GM19043 (cell line): Measurements from ENCODE around the gene NCR1.
"Not testable (repeated sequence)": the region's sequence is repeated elsewhere in the genome, so short reads cannot be mapped to it uniquely, and the experiment has no call there.

ENCODE experiments used
- ATAC-seq: cut with Tn5 transposase; IDR thresholded peaks from one replicate; pipeline ENCODE4 v1.9.1; 2021; ENCODE audit warnings: low read depth; ENCODE audit not compliant: unreplicated experiment

NCR1 gene

GRCh38 chr19:54906819-54907218 is 871 bp downstream of the NCR1 start:
- ATAC-seq, result no peak

- not testable (repeated sequence) for ATAC-seq
These were observed 2.0 kb downstream of the NCR1 start for GRCh38 chr19:54907899-54908298.

DNA sequence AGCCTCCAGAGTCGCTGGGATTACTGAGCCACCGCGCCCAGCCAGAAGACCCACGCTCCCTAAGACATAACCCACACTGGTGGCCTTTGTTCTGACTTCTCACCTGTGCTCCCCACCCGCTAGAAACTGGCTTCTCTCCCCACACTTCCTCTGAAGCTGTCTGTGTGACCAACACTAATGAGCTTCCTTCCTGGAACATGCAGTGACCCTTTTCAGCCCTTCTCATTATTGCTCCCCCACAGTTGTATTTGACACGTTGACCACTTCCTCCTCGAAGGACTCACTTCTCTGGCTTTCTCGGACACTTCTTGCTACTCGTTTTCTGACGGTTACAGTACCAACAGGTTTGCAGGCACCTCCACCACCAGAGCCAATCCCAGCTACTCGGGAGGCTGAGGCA is 10.9 kb downstream of the NCR1 start:
- ATAC-seq, result no peak

DNA sequence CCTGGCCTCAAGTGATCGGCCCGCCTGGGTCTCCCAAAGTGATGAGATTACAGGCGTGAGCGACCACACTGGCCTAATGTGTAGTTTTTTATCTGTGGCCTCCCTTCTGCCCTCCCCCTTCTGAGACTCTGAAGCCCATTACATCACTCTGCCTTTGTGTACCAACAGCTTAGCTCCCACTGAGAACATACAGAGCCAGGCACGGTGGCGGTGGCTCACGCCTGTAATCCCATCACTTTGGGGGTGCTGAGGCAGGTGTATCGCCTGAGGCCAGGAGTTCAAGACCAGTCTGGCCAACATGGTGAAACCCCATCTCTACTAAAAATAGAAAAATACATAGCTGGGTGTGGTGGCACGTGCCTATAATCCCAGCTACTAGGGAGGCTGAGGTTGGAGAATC is 12.6 kb downstream of the NCR1 start:
- no peak for ATAC-seq

- not testable (repeated sequence) for ATAC-seq
These were observed 14.0 kb downstream of the NCR1 start for GRCh38 chr19:54919646-54920563.

DNA sequence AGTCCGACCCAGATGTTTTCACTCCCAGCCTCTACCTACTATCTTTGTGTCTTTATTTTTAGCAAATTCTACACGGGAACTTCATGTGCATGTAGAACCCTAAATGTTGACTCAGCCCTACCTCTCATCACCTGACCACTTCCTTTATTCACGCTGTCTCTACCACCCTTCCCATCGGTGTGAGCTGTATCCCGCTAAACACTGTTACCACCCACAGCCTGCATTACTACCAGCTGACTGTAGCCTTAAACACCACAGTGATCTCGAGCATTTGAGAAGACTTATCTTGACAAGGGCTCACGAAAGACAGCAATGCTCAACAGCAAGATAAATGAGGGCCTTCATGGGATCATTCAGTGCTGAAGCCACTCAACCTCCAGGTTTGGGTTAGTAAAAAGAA is 15.1 kb downstream of the NCR1 start:
- ATAC-seq, result no peak

DNA sequence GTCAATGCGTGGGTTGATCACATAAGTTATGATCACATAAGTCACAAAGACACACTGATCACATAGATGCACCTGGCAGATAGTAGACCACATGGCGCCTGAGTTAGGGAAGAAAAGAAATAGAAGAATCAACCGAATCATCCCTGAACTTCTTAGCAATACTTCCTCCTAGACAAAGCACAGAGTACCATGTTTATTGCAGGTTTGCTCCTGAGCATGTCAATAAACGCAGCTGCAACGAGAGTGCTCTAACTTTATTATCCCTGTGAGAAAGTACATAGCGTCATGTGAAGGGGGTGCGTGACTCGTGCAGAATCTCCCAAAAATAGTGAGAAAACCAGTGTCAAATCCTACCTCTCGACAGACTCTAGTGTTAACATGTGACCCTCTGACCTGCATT is 17.3 kb downstream of the NCR1 start:
- no peak for ATAC-seq

- ATAC-seq, result no peak
These were observed 22.4 kb downstream of the NCR1 start for GRCh38 chr19:54928299-54928698.

DNA sequence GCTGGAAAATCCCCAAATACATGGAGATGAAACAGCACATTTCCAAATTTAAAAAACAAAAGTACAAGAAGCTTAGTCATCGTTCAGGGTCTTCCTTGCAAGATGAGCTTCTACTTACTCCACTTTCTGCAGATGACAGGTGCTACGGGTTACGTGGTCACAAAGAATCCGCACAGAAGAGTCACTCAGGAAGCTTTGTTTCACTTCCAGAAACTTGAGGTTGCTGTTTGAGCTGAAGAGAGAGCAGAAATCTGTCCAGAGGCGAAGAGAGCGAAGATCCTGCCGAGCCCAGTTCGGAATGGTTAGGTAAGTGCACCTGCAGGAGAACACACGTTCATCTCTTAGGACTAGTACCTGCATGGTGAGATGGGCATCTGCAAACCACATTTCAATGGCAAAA is 32.0 kb downstream of the NCR1 start:
- no peak for ATAC-seq

DNA sequence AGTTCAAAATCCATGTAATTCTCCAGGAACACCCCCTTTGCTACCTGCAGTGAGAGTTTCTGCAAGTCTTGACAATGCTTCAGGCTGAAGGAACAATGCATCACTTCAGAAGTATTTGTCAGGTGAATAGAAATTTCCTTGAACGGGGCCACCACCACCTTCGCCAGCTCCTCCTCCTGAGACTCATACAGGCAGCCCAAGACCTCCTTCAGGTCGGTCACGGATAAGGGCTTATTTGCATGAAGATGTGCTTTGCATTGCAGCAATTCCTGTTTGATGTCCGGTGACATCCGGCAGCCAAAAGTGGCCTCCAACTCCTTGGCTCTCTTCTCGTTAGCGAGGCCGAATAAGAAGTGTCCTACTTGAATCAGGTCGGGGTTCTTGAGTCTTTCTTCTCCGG is 33.0 kb downstream of the NCR1 start:
- ATAC-seq, result no peak

GRCh38 chr19:54939538-54939937 is 33.6 kb downstream of the NCR1 start:
- ATAC-seq, result not testable (repeated sequence)

DNA sequence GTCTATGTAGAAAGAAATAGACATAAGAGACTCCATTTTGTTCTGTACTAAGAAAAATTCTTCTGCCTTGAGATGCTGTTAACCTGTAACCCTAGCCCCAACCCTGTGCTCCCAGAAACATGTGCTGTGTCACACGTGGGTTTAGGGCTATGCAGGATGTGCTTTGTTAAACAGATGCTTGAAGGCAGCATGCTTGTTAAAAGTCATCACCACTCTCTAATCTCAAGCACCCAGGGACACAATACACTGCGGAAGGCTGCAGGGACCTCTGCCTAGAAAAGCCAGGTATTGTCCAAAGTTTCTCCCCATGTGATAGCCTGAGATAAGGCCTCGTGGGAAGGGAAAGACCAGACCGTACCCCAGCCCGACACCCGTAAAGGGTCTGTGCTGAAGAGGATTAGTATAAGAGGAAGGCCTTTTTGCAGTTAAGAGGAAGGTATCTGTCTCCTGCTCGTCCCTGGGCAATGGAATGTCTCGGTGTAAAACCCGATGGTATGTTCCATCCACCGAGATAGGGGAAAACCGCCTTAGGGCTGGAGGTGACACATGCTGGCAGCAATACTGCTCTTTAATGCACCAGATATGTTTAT is 37.9 kb downstream of the NCR1 start:
- not testable (repeated sequence) for ATAC-seq

DNA sequence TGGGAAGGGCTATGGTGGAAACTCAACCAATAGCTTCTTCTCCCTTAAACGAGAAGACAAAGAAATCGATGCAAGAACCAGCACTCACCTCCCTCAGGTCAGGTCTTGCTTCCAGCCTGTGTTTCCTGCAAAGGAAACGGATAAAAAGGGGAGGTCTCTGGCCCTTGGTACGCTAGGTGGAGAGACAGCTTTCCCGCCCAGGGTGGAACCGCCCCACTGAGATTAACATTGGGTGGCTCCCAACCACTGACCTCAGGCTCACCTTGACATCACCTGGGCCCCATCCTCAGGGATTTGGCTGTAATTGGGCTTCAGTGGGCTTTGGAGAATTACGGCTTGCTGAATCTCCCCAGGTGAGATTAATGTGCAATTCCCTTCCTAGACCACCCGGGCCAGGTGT is 41.4 kb downstream of the NCR1 start, which contains the start of gene NLRP7:
Gene NLRP7 (minus strand): TSS at position 150 of the 400 bp plus-strand sequence.
- no peak for ATAC-seq

DNA sequence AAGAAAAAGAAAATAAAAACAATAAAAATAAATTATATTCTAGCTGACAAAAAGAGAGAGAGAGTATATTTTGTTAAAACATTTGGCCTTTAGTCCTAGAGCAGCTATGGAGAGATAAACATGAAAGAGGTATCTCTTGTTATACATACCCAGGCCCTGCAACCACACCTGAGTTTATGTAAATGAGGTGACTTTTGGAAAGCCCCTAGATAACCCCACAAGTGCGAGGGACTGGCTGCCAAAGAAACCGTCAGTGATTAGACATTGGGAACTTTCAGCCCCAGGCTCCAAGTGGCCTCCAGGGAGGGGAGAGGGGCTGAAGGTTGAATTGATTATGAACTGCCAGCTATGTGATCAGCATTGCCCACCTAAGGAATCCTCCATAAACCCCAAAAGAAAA is 43.5 kb downstream of the NCR1 start:
- ATAC-seq, result no peak

- not testable (repeated sequence) for ATAC-seq
These were observed 44.6 kb downstream of the NCR1 start for GRCh38 chr19:54950580-54950979.

DNA sequence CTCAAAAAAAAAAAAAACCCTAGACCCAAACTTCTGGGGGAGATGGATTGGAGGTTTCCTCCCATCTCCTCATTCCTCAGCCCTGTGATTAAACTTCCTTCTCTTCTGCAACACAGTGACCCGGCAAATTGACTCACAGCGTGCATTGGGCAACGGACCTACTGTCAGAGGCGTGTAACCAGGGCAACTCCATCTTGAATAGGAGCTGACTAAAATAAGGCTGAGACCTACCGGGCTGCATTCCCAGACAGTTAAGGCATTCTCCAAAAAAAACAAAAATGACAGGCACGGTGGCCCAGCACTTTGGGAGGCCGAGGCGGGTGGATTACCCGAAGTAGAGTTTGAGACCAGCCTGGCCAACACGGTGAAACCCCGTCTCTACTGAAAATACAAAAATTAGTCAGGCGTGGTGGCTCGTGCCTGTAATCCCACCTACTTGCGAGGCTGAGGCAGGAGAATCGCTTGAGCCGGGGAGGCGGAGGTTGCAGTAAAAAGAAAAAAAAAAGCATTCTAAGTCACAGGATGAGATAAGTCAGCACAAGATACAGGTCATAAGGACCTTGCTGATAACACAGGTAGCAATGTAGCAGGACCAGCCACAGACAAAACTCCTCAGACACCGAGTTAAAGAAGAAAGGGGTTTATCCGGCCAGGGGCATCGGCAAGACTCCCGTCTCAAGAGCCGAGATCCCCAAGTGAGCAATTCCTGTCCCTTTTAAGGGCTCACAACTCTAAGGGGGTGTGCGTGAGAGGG is 46.8 kb downstream of the NCR1 start:
- no peak for ATAC-seq

DNA sequence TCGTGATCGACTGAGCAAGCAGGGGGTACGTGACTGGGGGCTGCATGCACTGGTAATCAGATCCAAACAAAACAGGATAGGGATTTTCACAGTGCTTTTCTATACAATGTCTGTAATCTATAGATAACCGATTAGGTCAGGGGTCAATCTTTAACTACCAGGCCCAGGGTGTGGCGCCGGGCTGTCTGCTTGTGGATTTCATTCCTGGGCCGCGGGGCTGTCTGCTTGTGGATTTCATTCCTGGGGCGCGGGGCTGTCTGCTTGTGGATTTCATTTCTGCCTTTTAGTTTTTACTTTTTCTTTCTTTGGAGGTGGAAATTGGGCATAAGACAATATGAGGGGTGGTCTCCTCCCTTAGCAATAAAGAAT is 47.4 kb downstream of the NCR1 start:
- ATAC-seq, result not testable (repeated sequence)

GRCh38 chr19:54955376-54955775 is 49.4 kb downstream of the NCR1 start:
- no peak for ATAC-seq

DNA sequence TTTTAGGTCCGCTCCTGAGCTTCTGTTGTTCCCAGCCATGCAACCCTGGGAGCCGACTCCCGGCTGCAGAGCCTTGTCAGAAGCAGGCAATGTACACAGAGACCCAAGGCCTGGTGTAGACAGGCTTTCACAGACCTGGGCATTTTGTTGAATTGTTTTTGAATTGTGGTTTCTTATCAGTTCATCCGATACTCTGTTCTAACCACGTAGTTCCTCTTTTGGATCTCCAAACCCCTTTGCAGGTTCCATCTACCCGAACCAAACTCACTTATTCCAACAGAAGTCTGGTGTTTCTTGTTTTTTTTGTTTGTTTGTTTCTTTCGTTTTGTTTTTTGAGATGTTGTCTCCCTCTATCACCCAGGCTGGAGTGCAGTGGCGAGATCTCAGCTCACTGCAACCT is 53.9 kb downstream of the NCR1 start:
- ATAC-seq, result no peak
